ENCODE results near the gene FSTL5. TPM values are rescaled to one million over a fixed set of nuclear protein-coding genes. Genes with fewer than 3 reads are reported as not detected.

Gene FSTL5
- total and polyA plus RNA-seq, 2 donors (not counting 3 experiments of a cell fraction or from before 2014, with no cell fraction given) = 1.3 to 1.9 TPM

DNA sequence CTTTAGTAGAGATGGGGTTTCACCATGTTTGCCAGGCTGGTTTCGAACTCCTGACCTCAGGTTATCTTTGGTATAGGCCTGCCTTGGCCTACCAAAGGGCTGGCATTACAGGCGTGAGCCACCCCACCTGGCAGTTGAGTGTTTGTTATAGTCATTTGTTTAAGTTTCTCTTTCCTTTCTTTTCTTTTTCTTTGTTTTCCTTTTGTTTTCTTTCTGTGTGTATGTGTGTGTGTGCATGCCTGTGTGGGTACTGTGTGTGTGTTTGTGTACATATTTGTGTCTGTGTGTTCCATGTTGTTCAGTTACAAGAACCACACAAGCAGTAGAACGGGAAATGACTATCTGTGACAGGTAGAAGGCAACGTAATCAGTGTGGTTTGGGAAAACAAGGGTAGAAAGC is 624.9 kb downstream of the FSTL5 start:
- no peak overlapping the region for H3K9ac ChIP-seq (replicated peaks; ENCODE audit: extremely low read depth, insufficient read depth, low read length)
- no peak overlapping the region for H2AFZ ChIP-seq (ENCODE audit: low read depth, low read length)
- H3K27ac ChIP-seq (ENCODE audit: insufficient read depth, low read depth, low read length) = no peak overlapping the region
- no peak for TF ChIP-seq EZH2 (IDR thresholded peaks at IDR 0.05; ENCODE audit: borderline replicate concordance, low read depth, low read length, severe bottlenecking)
- TF ChIP-seq GATA2 (IDR thresholded peaks at IDR 0.05; ENCODE audit: insufficient read depth, insufficient read length, low read depth, low read length) = no peak
- TF ChIP-seq, protein P1, sequence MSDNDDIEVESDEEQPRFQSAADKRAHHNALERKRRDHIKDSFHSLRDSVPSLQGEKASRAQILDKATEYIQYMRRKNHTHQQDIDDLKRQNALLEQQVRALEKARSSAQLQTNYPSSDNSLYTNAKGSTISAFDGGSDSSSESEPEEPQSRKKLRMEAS (IDR thresholded peaks at IDR 0.05; ENCODE audit: insufficient read depth, insufficient read length) = no peak
- no peak for TF ChIP-seq POLR2AphosphoS5 (IDR thresholded peaks at IDR 0.05; ENCODE audit: insufficient read depth, low read depth, low read length)
- no peak for TF ChIP-seq MYC (IDR thresholded peaks at IDR 0.05; ENCODE audit: low read depth, low read length)
- no peak for TF ChIP-seq FOS (IDR thresholded peaks at IDR 0.05; ENCODE audit: borderline replicate concordance, insufficient read depth, low read length)
- no peak for TF ChIP-seq POLR2A (IDR thresholded peaks at IDR 0.05; ENCODE audit: low read depth, low read length)
- TF ChIP-seq, protein P2, sequence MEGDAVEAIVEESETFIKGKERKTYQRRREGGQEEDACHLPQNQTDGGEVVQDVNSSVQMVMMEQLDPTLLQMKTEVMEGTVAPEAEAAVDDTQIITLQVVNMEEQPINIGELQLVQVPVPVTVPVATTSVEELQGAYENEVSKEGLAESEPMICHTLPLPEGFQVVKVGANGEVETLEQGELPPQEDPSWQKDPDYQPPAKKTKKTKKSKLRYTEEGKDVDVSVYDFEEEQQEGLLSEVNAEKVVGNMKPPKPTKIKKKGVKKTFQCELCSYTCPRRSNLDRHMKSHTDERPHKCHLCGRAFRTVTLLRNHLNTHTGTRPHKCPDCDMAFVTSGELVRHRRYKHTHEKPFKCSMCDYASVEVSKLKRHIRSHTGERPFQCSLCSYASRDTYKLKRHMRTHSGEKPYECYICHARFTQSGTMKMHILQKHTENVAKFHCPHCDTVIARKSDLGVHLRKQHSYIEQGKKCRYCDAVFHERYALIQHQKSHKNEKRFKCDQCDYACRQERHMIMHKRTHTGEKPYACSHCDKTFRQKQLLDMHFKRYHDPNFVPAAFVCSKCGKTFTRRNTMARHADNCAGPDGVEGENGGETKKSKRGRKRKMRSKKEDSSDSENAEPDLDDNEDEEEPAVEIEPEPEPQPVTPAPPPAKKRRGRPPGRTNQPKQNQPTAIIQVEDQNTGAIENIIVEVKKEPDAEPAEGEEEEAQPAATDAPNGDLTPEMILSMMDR (IDR thresholded peaks at IDR 0.05; ENCODE audit: extremely low read depth in 1 of 2, insufficient read depth in 1 of 2, low read depth in 1 of 2, low read length in 2 of 2) = no peak
- TF ChIP-seq JUN (IDR thresholded peaks at IDR 0.05; ENCODE audit: borderline replicate concordance, insufficient read depth, insufficient read length, low read depth) = no peak
- no TSS peak for BruUV-seq (replicated peaks)
- no peaks in the 10 kb centered on the region for H3K36me3 ChIP-seq (ENCODE audit: control insufficient read depth in 2 of 2, extremely low read depth in 1 of 2, insufficient read depth in 2 of 2, low read length in 2 of 2)
- H3K4me1 ChIP-seq (ENCODE audit: control insufficient read depth, extremely low read depth, insufficient read depth, low read length) = no peaks in the 10 kb centered on the region
- ChIA-PET POLR2A (no interaction called here), CTCF (interaction anchor here (1.4 kb wide), 1 partner anchor 17 kb away, joined by 4 read pairs; no protein-coding TSS in a partner anchor)
- dilution Hi-C loops (cut with MboI; ENCODE audit: extremely low pct_ligation_motif_present, low sequenced_read_pairs) = no loop called here
- no peak overlapping the region for H3K4me3 ChIP-seq (replicated peaks in 1 of 3; ENCODE audit: insufficient read depth in 1 of 3, low read depth in 1 of 3, low read length in 3 of 3)
- no peaks in the 10 kb centered on the region for H4K20me1 ChIP-seq (replicated peaks; ENCODE audit: control insufficient read depth, extremely low read depth, insufficient read depth, low read length)
- H3K79me2 ChIP-seq (ENCODE audit: control insufficient read depth, insufficient read depth, low read length) = no peaks in the 10 kb centered on the region
- H3K27me3 ChIP-seq (ENCODE audit: control insufficient read depth in 2 of 2, insufficient read depth in 2 of 2, low read length in 2 of 2) = no peaks in the 10 kb centered on the region
- no peak overlapping the region for H3K4me2 ChIP-seq (ENCODE audit: insufficient read depth, low read length)
- H3K9me3 ChIP-seq (replicated peaks; ENCODE audit: control insufficient read depth, insufficient read depth, low read length) = no peaks in the 10 kb centered on the region
- FAIRE-seq (no peak), DNase-seq (ENCODE audit: low read depth, low spot score) (no peak)
- intact Hi-C loops (cut with micrococcal nuclease) = no loop called here
- no peaks in the 10 kb centered on the region for H3K9me1 ChIP-seq (replicated peaks; ENCODE audit: control insufficient read depth, extremely low read depth, insufficient read depth, low read length)

Measured in endothelial cell of umbilical vein (primary cell).